NCI-H2227 (cell line): Measurements from ENCODE around the gene RWDD3.

Experiments used
- DNase-seq: peaks from one replicate; lab custom pipeline; 2025; ENCODE audit not compliant: unreplicated experiment; lab: John Stamatoyannopoulos, UW

The RWDD3 gene

GRCh38 chr1:95233737-95234500 is at the start of gene RWDD3:
RWDD3 (plus strand) TSS chr1:95234210; CDS start chr1:95234231, 21 bp downstream.
- DNase-seq: peak; percentile 93

- DNase-seq: no peak
Observed at GRCh38 chr1:95186149-95186548, 47.9 kb upstream of the RWDD3 start.

- no peak for DNase-seq
Observed at GRCh38 chr1:95193591-95193990, 40.4 kb upstream of the RWDD3 start.

GRCh38 chr1:95195046-95195445 is 39.0 kb upstream of the RWDD3 start:
- no peak for DNase-seq

- no peak for DNase-seq
Observed at GRCh38 chr1:95196017-95196416, 38.0 kb upstream of the RWDD3 start.

- DNase-seq: no peak
Observed at GRCh38 chr1:95197616-95198252, 36.3 kb upstream of the RWDD3 start.

- DNase-seq: no peak
Observed at GRCh38 chr1:95201905-95202304, 32.1 kb upstream of the RWDD3 start.

GRCh38 chr1:95203908-95204437 is 30.0 kb upstream of the RWDD3 start:
- DNase-seq: no peak

GRCh38 chr1:95206514-95206913 is 27.5 kb upstream of the RWDD3 start:
- DNase-seq: no peak

GRCh38 chr1:95207223-95207935 is 26.6 kb upstream of the RWDD3 start:
- DNase-seq: no peak

- DNase-seq: no peak
Observed at GRCh38 chr1:95208876-95209275, 25.1 kb upstream of the RWDD3 start.

- DNase-seq: no peak
Observed at GRCh38 chr1:95209291-95209690, 24.7 kb upstream of the RWDD3 start.

- DNase-seq: no peak
Observed at GRCh38 chr1:95216292-95216990, 17.6 kb upstream of the RWDD3 start.

GRCh38 chr1:95217371-95217770 is 16.6 kb upstream of the RWDD3 start:
- DNase-seq: no peak

GRCh38 chr1:95219407-95219806 is 14.6 kb upstream of the RWDD3 start:
- DNase-seq: no peak

- DNase-seq: no peak
Observed at GRCh38 chr1:95221306-95221705, 12.7 kb upstream of the RWDD3 start.

GRCh38 chr1:95222629-95223028 is 11.4 kb upstream of the RWDD3 start:
- no peak for DNase-seq

- DNase-seq: no peak
Observed at GRCh38 chr1:95223110-95223509, 10.9 kb upstream of the RWDD3 start.

- no peak for DNase-seq
Observed at GRCh38 chr1:95226781-95227660, 7.0 kb upstream of the RWDD3 start.

- DNase-seq: no peak
Observed at GRCh38 chr1:95229037-95229436, 5.0 kb upstream of the RWDD3 start.
